Kidney epithelial cell (primary cell): ENCODE data around the gene MYRIP. TPM values are rescaled to one million over a fixed set of nuclear protein-coding genes. Genes with fewer than 3 reads are reported as not detected.
"Not testable (repeated sequence)": the region's sequence is repeated elsewhere in the genome, so short reads cannot be mapped to it uniquely, and the experiment has no call there.

ENCODE experiments used
- DNase-seq: peaks from one replicate; pipeline ENCODE4 v3.0.0-alpha.2; 2010; ENCODE audit warnings: low read depth
- H3K27me3 ChIP-seq: 2 replicates; pipeline ENCODE4 v1.6.0; 2011; ENCODE audit warnings: low read length; ENCODE audit not compliant: control insufficient read depth, insufficient read depth
- H3K36me3 ChIP-seq: 2 replicates; pipeline ENCODE4 v1.5.1; 2011; ENCODE audit warnings: low read length; ENCODE audit not compliant: control insufficient read depth, insufficient read depth
- H3K4me3 ChIP-seq: 2 replicates; pipeline ENCODE4 v1.5.1; 2011; ENCODE audit warnings: low read depth, mild to moderate bottlenecking, control low read depth, low read length
- total RNA-seq: library from RNA; depleted of rRNA; stranded (reverse); fragments of >200 nt; gene quantifications from 2 replicates; pipeline ENCODE4 v1.2.3, GENCODE V29; 2015
- TF ChIP-seq, protein P1 (sequence below): IDR thresholded peaks from 2 replicates; pipeline ENCODE4 v1.5.1; 2011; ENCODE audit warnings: mild to moderate bottlenecking, moderate library complexity, low read length, control low read depth, inconsistent platforms; ENCODE audit not compliant: insufficient read depth, poor library complexity, severe bottlenecking

MYRIP gene
- total RNA-seq, 1 donor from 2014 or later = 0.04 TPM

DNA sequence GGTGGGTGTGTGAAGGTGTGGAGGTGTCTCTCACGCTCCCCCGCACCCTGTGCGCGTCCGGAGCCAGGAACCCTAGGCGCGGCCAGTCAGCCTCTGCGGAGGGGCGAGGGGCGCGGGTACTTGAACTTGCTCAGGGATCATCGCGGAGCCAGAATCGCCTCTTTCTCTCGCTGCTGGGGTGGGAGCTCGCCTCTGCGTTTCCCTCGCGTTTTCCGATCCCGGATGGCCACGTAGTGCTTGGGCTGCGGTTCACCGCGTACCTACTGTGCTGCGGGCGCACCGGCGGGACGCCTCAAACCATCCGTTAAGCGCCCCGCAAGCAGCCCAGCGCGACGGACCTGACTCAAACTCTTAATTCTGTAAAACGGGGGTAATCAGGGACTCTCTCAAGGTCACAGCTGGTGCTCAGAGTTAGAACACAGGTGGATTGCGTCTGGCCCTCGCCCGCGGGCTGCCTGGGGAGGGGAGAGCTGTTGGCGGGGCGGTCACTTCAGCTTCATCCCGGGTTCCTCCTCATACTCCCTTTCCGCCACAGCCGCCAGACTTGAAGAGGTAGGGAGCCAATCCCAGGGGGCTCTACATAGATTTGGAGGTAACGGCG lies 686 bp downstream of the MYRIP start:
- Histone ChIP-seq H3K27me3 (peaks cover 33% of the 10 kb centered on the region), H3K36me3 (no peaks in the 10 kb centered on the region), H3K4me3 (peak overlapping the region; percentile 49)
- no peak for DNase-seq
- TF ChIP-seq, protein P1, sequence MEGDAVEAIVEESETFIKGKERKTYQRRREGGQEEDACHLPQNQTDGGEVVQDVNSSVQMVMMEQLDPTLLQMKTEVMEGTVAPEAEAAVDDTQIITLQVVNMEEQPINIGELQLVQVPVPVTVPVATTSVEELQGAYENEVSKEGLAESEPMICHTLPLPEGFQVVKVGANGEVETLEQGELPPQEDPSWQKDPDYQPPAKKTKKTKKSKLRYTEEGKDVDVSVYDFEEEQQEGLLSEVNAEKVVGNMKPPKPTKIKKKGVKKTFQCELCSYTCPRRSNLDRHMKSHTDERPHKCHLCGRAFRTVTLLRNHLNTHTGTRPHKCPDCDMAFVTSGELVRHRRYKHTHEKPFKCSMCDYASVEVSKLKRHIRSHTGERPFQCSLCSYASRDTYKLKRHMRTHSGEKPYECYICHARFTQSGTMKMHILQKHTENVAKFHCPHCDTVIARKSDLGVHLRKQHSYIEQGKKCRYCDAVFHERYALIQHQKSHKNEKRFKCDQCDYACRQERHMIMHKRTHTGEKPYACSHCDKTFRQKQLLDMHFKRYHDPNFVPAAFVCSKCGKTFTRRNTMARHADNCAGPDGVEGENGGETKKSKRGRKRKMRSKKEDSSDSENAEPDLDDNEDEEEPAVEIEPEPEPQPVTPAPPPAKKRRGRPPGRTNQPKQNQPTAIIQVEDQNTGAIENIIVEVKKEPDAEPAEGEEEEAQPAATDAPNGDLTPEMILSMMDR = no peak

DNA sequence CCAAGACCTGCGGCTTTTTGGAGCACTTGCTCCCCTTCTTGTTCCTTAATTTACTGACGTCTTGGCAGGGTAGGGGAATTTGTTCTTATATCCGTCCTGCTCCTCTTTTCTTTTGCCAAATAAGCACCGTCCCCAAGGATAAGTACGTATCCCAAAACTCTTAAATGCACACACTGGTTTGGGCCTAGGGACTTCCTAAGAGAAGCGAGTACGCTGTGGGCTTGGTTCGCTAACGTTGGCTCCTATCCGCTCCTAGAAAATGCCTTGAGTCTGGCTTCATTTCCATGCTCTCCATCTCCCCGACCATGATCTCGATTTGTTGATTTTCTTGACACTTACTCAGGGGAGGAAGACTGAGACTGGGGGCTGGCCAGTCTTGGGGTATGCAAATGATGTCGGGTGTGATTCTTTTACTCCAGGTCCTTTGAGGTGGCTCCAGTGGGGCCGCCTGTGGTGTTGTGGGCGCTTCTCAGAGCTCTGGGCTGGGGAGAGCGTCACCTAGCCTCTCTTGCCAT lies 1.3 kb downstream of the MYRIP start:
- H3K27me3 ChIP-seq = peaks cover 33% of the 10 kb centered on the region
- no peak for DNase-seq
- TF ChIP-seq, protein P1 = no peak
- H3K36me3 ChIP-seq = no peaks in the 10 kb centered on the region
- H3K4me3 ChIP-seq = no peak overlapping the region

DNA sequence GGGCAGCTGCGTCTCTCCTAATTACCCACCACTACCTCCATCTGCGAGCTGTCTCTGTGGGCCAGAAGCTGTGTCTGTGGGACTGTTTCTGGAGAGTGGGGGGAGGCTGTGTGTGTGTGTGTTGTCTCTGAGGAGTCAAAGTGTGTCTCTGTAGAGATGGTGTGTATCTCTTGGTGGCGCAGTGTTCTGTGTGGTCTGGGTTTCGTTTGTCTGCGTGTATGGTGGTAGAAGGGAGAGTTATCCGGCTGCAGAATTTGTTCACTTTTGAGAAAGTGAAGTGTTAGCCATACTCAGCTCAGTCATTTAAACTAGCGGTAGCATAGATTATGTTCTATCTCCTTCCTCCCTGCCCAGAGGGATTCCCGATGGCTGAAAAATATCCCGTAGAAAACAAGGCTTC lies 2.2 kb downstream of the MYRIP start:
- no peak for DNase-seq
- H3K27me3 ChIP-seq = peaks cover 33% of the 10 kb centered on the region
- TF ChIP-seq, protein P1 = no peak
- H3K36me3 ChIP-seq = no peaks in the 10 kb centered on the region
- H3K4me3 ChIP-seq = no peak overlapping the region

DNA sequence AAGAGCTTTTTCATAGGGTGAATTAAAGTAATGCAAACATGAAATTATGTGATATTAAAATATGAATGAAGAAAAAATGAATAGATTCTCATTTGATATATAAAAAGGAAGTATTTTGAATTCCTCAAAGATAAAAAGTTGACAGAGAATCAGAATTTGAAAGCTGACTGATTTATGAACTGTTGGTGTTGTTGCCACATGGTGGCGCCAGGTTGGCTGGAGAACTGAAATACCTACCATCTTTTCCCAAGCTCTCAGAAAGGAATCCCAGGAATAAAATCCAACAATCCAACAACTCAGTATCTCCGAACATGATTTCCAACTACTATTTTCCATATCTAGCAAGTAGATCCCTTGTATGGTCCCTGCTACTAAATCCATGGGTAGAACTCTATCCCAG lies 3.1 kb downstream of the MYRIP start:
- peaks cover 30% of the 10 kb centered on the region for H3K27me3 ChIP-seq
- DNase-seq = no peak
- TF ChIP-seq, protein P1 = peak; percentile 50

DNA sequence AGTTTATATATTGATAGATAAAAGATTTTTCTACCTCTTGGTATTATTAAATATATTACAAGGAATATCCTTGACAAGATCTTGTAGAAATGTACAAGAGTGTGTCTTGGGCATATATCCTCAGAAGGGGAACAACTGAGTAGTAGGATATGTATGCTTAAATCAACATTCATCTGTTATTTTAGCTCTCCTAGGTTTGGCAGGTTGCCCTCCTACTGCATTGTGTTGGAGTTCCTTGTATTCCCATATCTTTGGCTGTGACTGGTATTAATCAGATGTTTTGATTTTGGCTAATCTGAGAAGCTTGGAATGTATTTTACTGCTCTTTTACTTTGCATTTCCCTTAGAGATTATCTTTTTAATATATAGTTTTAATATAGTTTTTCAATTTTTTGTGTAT lies 4.6 kb downstream of the MYRIP start:
- peaks cover 23% of the 10 kb centered on the region for H3K27me3 ChIP-seq
- DNase-seq = peak; percentile 12
- H3K4me3 ChIP-seq = no peak overlapping the region
- H3K36me3 ChIP-seq = no peaks in the 10 kb centered on the region
- TF ChIP-seq, protein P1 = no peak

More for the DNA sequence above, 3.1 kb downstream of the MYRIP start:
- H3K36me3 ChIP-seq = no peaks in the 10 kb centered on the region
- no peak overlapping the region for H3K4me3 ChIP-seq

DNA sequence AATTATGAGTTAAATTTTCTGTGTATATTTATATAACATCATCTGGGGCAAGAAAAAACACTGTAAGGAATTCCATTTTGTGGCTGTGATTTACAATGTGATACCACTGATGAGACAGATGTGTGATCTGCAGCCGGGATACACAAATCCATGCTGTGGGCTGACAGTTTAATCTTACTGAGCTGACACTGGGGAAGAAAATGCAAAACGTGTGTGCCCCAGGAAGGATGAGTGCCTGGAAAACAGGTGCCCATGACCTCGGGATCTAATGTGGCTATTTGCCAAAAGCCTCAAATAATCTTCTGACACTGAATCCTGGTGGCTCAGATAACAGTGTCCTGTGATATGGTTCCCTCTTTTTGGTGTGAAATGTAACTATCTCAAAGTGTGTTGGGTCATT lies 10.5 kb downstream of the MYRIP start:
- Histone ChIP-seq H3K27me3 (no peaks in the 10 kb centered on the region), H3K36me3 (no peaks in the 10 kb centered on the region), H3K4me3 (no peak overlapping the region)
- no peak for DNase-seq
- TF ChIP-seq, protein P1 = no peak

DNA sequence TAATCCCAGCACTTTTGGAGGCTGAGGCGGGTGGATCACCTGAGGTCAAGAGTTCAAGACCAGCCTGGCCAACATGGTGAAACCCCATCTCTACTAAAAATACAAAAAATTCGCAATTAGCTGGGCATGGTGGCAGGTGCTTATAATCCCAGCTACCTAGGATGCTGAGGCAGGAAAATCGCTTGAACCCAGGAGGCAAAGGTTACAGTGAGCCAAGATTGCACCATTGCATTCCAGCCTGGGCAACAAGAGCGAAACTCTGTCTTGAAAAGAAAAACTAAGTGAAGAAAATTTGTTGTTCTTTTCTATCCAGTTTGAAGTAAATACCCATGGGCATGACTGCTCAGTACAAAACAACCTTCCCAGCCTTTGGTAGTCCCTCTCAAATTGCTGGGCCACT lies 24.4 kb downstream of the MYRIP start:
- not testable (repeated sequence) for H3K4me3 ChIP-seq, H3K36me3 ChIP-seq, H3K27me3 ChIP-seq, DNase-seq
